Adrenal gland (tissue), 12 donors: ENCODE data around the gene BMPR1B. TPM values are rescaled to one million over a fixed set of nuclear protein-coding genes. Genes with fewer than 3 reads are reported as not detected.
A peak's percentile ranks its signal among the peaks of the same experiment; 100 is the strongest.

Experiments used
- DNase-seq, 7 donors: peaks; one replicate each; pipeline ENCODE4 v3.0.0-alpha.2; 2019 to 2020
- H3K27ac ChIP-seq, 5 donors: fragments of 200-600 bp; sonication (generic) in 4 of 5; 1 replicate in 3 of 5; 2 replicates in 2 of 5; pipeline versions ENCODE4 v1.5.1 to v1.8.0; 2016 to 2020; ENCODE audit warnings: mild to moderate bottlenecking in 1 of 5
- H3K27me3 ChIP-seq: fragments of 200-600 bp; 2 replicates; pipeline ENCODE4 v1.8.0; 2021
- H3K36me3 ChIP-seq, 2 donors: fragments of 200-600 bp; replicated peaks in 1 of 2; 1 replicate in 1 of 2; 2 replicates in 1 of 2; pipeline versions ENCODE4 v1.5.1 to v1.8.0; 2018 to 2022
- H3K4me1 ChIP-seq, 2 donors: fragments of 200-600 bp; replicated peaks in 1 of 2; 1 replicate in 1 of 2; 2 replicates in 1 of 2; pipeline versions ENCODE4 v1.5.1 to v1.8.0; 2018 to 2021
- H3K4me3 ChIP-seq, 4 donors: fragments of 200-600 bp; sonication (generic) in 3 of 4; one replicate each; pipeline ENCODE4 v1.5.1; 2016 to 2018
- H3K9me3 ChIP-seq, 3 donors: fragments of 200-600 bp; sonication (generic) in 1 of 3; replicated peaks in 1 of 3; 1 replicate in 2 of 3; 2 replicates in 1 of 3; pipeline versions ENCODE4 v1.5.1 to v1.8.0; 2016 to 2021
- CTCF ChIP-seq, 6 experiments: fragments of 450-650 bp in 4 of 6; fragments of 200-600 bp in 2 of 6; sonication (generic) in 1 of 6; IDR thresholded peaks; 1 replicate in 5 of 6; 2 replicates in 1 of 6; pipeline versions ENCODE4 v1.5.1 to v1.8.0; 2016 to 2021; ENCODE audit warnings: antibody characterized with exemption in 6 of 6, mild to moderate bottlenecking in 2 of 6, moderate library complexity in 1 of 6
- POLR2A ChIP-seq, 2 donors: fragments of 450-650 bp; IDR thresholded peaks; one replicate each; pipeline ENCODE4 v1.6.1; 2017; ENCODE audit warnings: antibody characterized with exemption in 2 of 2, mild to moderate bottlenecking in 2 of 2, moderate library complexity in 1 of 2
- WGBS, 4 donors: extraction: QIAGEN DNeasy Blood & Tissue Kit in 2 of 4; methylation state at CpG; one replicate each; pipeline versions ENCODE4 v1.1.5 to v1.1.7; 2013 to 2017; 5-methylcytosine and 5-hydroxymethylcytosine counted together
- intact Hi-C, 2 donors: fragments of 100-400 bp; cut with DNase I; formaldehyde crosslinking; loops; one replicate each; pipeline versions ENCODE4 v1.14.1 to v1.15.0; 2022 to 2023
- polyA plus RNA-seq, 3 donors: library from polyadenylated mRNA; stranded (reverse); fragments of 200-250 nt in 2 of 3; fragments of 350-450 nt in 1 of 3; fragmentation: Illumina TruSeq in 1 of 3; extraction: RNeasy Lipid Tissue Mini Kit (QIAGEN cat#74804) in 1 of 3; gene quantifications; one replicate each; pipeline ENCODE4 v1.2.3, GENCODE V29; 2013 to 2014
- total RNA-seq, 9 donors: library from RNA; depleted of rRNA in 4 of 9; stranded (reverse); fragments of >200 nt in 4 of 9; fragments of 120-200 nt in 1 of 9; fragmentation: NEBNext Ultra II Directional in 1 of 9; extraction: Animal tissue kit (Norgen Biotek cat#: 25700) in 1 of 9; gene quantifications; one replicate each; pipeline versions ENCODE4 v1.1.0 to v1.2.4, GENCODE V29; 2013 to 2023
- donor health status: healthy with polysubstance abuse.
- donor health status: Bipolar disorder and iron deficiency.
- donor health status: DM: yes; HTN: yes; CAD: no.
- donor health status: DM: no; HTN: no; CAD: no.
- donor health status: DM: no; HTN: no; CAD: no.
- donor health status: DM: yes; HTN: yes; CAD: no.

The BMPR1B gene
- total and polyA plus RNA-seq, 12 donors = 0.94 to 22.2 (median 6.2) TPM

GRCh38 chr4:94746746-94747145 is 11.0 kb upstream of the BMPR1B start:
- H3K4me1 ChIP-seq = no peaks in the 10 kb centered on the region
- H3K36me3 ChIP-seq = no peaks in the 10 kb centered on the region
- no peak overlapping the region for H3K27ac ChIP-seq
- no peak overlapping the region for H3K4me3 ChIP-seq
- 78 to 83% (median 82%) methylated on average over 3 of the region's 3 CpGs for WGBS, 4 donors
- intact Hi-C loops = no loop called here
- no peak for DNase-seq
- H3K9me3 ChIP-seq = no peaks in the 10 kb centered on the region
- TF ChIP-seq CTCF (IDR thresholded peaks at IDR 0.05) = no peak
- no peak for TF ChIP-seq POLR2A (IDR thresholded peaks at IDR 0.05)
- peaks cover 3% of the 10 kb centered on the region for H3K27me3 ChIP-seq

- WGBS, 4 donors = 0 to 3% (median 1%) methylated on average over 9 to 69 of the region's 69 CpGs
- H3K4me3 ChIP-seq = peak overlapping the region in 2 of 4 donors; percentile 6 to 71
- intact Hi-C loops = no loop called here
- H3K9me3 ChIP-seq = no peaks in the 10 kb centered on the region
- peaks cover 17% of the 10 kb centered on the region for H3K27me3 ChIP-seq
- peaks cover 3 to 5% of the 10 kb centered on the region in 2 donors for H3K4me1 ChIP-seq
- peak overlapping the region in 2 of 5 donors; percentile 13 to 65 for H3K27ac ChIP-seq
- H3K36me3 ChIP-seq = no peaks in the 10 kb centered on the region
- TF ChIP-seq CTCF (IDR thresholded peaks at IDR 0.05) (no peak), POLR2A (IDR thresholded peaks at IDR 0.05) (no peak)
- peak in 5 of 7 donors; percentile 20 to 73 (median 32) for DNase-seq
These were observed 465 bp downstream of the BMPR1B start for GRCh38 chr4:94758141-94758699.

- WGBS, 4 donors = 37 to 41% (median 41%) methylated on average over 19 of the region's 19 CpGs
- no peak for DNase-seq
- Histone ChIP-seq H3K4me3 (peak overlapping the region in 2 of 4 donors; percentile 6 to 71), H3K36me3 (no peaks in the 10 kb centered on the region), H3K4me1 (peaks cover 3 to 5% of the 10 kb centered on the region in 2 donors), H3K27ac (peak overlapping the region in 1 of 5 donors; percentile 65), H3K9me3 (no peaks in the 10 kb centered on the region), H3K27me3 (peaks cover 17% of the 10 kb centered on the region)
- TF ChIP-seq CTCF (IDR thresholded peaks at IDR 0.05) (no peak), POLR2A (IDR thresholded peaks at IDR 0.05) (no peak)
- intact Hi-C loops = no loop called here
These were observed 1.1 kb downstream of the BMPR1B start for GRCh38 chr4:94758700-94759399.

- Histone ChIP-seq H3K4me3 (no peak overlapping the region), H3K4me1 (peaks cover 3 to 5% of the 10 kb centered on the region in 2 donors), H3K9me3 (no peaks in the 10 kb centered on the region), H3K36me3 (no peaks in the 10 kb centered on the region), H3K27ac (peak overlapping the region in 1 of 5 donors; percentile 65), H3K27me3 (peaks cover 17% of the 10 kb centered on the region)
- 88 to 96% (median 93%) methylated on average over 1 of the region's 1 CpG for WGBS, 4 donors
- no peak for TF ChIP-seq CTCF (IDR thresholded peaks at IDR 0.05)
- TF ChIP-seq POLR2A (IDR thresholded peaks at IDR 0.05) = no peak
- intact Hi-C loops = no loop called here
- DNase-seq = no peak
These were observed 2.0 kb downstream of the BMPR1B start for GRCh38 chr4:94759767-94760211.
